RWPE2 (cell line): ENCODE data around the gene PPM1D.

ENCODE experiments used
- ATAC-seq: fragments of 200-7000 bp; cut with Tn5 transposase; 3 replicates; pipeline ENCODE4 v1.9.1; 2021; ENCODE audit warnings: low read depth
- DNase-seq: peaks from one replicate; pipeline ENCODE4 v3.0.0-alpha.2; 2020; ENCODE audit warnings: low spot score
- H3K27ac ChIP-seq: fragments of 450-650 bp; 2 replicates; pipeline ENCODE4 v1.5.1; 2017; ENCODE audit warnings: mild to moderate bottlenecking; ENCODE audit not compliant: poor library complexity, severe bottlenecking
- H3K27me3 ChIP-seq: fragments of 250-450 bp; sonication (Bioruptor Pico); 2 replicates; pipeline ENCODE4 v1.5.1; 2021; ENCODE audit warnings: mild to moderate bottlenecking, moderate library complexity; ENCODE audit not compliant: insufficient read depth, poor library complexity, severe bottlenecking
- H3K36me3 ChIP-seq: fragments of 250-450 bp; sonication (Bioruptor Pico); 2 replicates; pipeline ENCODE4 v1.5.1; 2020; ENCODE audit warnings: low read depth, mild to moderate bottlenecking, moderate library complexity
- H3K4me1 ChIP-seq: fragments of 250-450 bp; sonication (Bioruptor Pico); 2 replicates; pipeline ENCODE4 v1.5.1; 2021; ENCODE audit warnings: mild to moderate bottlenecking, moderate library complexity; ENCODE audit not compliant: insufficient read depth, poor library complexity, severe bottlenecking
- H3K4me3 ChIP-seq: fragments of 250-450 bp; sonication (Bioruptor Pico); 2 replicates; pipeline ENCODE4 v1.5.1; 2021; ENCODE audit warnings: mild to moderate bottlenecking, moderate library complexity; ENCODE audit not compliant: severe bottlenecking
- H3K9me3 ChIP-seq: fragments of 250-450 bp; sonication (Bioruptor Pico); 2 replicates; pipeline ENCODE4 v1.5.1; 2021; ENCODE audit warnings: mild to moderate bottlenecking, moderate library complexity; ENCODE audit not compliant: severe bottlenecking
- TF ChIP-seq, protein P1 (sequence below): fragments of 450-650 bp; IDR thresholded peaks from one replicate; pipeline ENCODE4 v1.5.1; 2017; ENCODE audit warnings: mild to moderate bottlenecking, moderate library complexity; ENCODE audit not compliant: poor library complexity, severe bottlenecking

PPM1D gene

DNA sequence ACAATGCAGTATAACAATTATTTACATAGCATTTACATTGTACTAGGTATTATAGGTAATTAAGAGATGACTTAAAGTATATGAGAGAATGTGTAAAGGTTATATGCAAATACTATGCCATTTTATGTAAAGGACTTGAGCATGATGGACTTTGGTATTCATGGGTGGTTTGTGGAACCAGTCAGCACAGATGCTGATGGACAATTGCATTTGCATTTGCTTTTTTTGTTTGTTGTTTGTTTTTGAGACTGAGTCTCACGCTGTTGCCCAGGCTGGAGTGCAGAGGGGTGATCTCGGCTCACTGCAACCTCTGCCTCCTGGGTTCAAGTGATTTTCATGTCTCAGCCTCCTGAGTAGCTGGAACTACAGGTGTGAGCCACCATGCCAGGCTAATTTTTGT lies 113.6 kb downstream of the PPM1D start:
- Histone ChIP-seq H3K27ac (no peak overlapping the region), H3K27me3 (no peaks in the 10 kb centered on the region), H3K9me3 (no peaks in the 10 kb centered on the region), H3K36me3 (no peaks in the 10 kb centered on the region), H3K4me3 (no peak overlapping the region), H3K4me1 (no peaks in the 10 kb centered on the region)
- TF ChIP-seq, protein P1, sequence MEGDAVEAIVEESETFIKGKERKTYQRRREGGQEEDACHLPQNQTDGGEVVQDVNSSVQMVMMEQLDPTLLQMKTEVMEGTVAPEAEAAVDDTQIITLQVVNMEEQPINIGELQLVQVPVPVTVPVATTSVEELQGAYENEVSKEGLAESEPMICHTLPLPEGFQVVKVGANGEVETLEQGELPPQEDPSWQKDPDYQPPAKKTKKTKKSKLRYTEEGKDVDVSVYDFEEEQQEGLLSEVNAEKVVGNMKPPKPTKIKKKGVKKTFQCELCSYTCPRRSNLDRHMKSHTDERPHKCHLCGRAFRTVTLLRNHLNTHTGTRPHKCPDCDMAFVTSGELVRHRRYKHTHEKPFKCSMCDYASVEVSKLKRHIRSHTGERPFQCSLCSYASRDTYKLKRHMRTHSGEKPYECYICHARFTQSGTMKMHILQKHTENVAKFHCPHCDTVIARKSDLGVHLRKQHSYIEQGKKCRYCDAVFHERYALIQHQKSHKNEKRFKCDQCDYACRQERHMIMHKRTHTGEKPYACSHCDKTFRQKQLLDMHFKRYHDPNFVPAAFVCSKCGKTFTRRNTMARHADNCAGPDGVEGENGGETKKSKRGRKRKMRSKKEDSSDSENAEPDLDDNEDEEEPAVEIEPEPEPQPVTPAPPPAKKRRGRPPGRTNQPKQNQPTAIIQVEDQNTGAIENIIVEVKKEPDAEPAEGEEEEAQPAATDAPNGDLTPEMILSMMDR: no peak
- no peak for ATAC-seq
- no peak for DNase-seq
